Colon (tissue), 2 donors: ENCODE measurements around the gene SERTAD2.

Experiments
- FAIRE-seq: peaks from 2 replicates; lab custom pipeline; 2012; peaks lifted over from hg19 to GRCh38; lab: Jason Lieb, UNC
- donor health status: control.
- donor health status: control.

Gene SERTAD2

GRCh38 chr2:64672708-64673107 is 19.0 kb upstream of the SERTAD2 start:
- FAIRE-seq: no peak

- peak; percentile 45 for FAIRE-seq
Measured at GRCh38 chr2:64670047-64670446, 16.3 kb upstream of the SERTAD2 start.

GRCh38 chr2:64669288-64669687 is 15.6 kb upstream of the SERTAD2 start:
- FAIRE-seq: no peak

GRCh38 chr2:64668542-64668941 is 14.8 kb upstream of the SERTAD2 start:
- FAIRE-seq: no peak

GRCh38 chr2:64667535-64667934 is 13.8 kb upstream of the SERTAD2 start:
- FAIRE-seq: no peak

GRCh38 chr2:64666810-64667438 is 13.2 kb upstream of the SERTAD2 start:
- no peak for FAIRE-seq

GRCh38 chr2:64665709-64666108 is 12.0 kb upstream of the SERTAD2 start:
- FAIRE-seq: no peak

- no peak for FAIRE-seq
Measured at GRCh38 chr2:64663402-64663801, 9.7 kb upstream of the SERTAD2 start.

- FAIRE-seq: no peak
Measured at GRCh38 chr2:64661741-64662169, 8.0 kb upstream of the SERTAD2 start.

GRCh38 chr2:64659252-64659651 is 5.5 kb upstream of the SERTAD2 start:
- no peak for FAIRE-seq

- no peak for FAIRE-seq
Measured at GRCh38 chr2:64658269-64658668, 4.6 kb upstream of the SERTAD2 start.

- FAIRE-seq: no peak
Measured at GRCh38 chr2:64657411-64657810, 3.7 kb upstream of the SERTAD2 start.

GRCh38 chr2:64656379-64656778 is 2.7 kb upstream of the SERTAD2 start:
- FAIRE-seq: no peak

- FAIRE-seq: no peak
Measured at GRCh38 chr2:64655873-64656272, 2.2 kb upstream of the SERTAD2 start.

- FAIRE-seq: no peak
Measured at GRCh38 chr2:64655018-64655664, 1.4 kb upstream of the SERTAD2 start.

GRCh38 chr2:64654063-64654811 is 524 bp upstream of the SERTAD2 start:
- FAIRE-seq: no peak

- no peak for FAIRE-seq
Measured at GRCh38 chr2:64652231-64653108, 1.2 kb downstream of the SERTAD2 start.

- no peak for FAIRE-seq
Measured at GRCh38 chr2:64651590-64651989, 2.1 kb downstream of the SERTAD2 start.

GRCh38 chr2:64650722-64651338 is 2.9 kb downstream of the SERTAD2 start:
- FAIRE-seq: no peak

- no peak for FAIRE-seq
Measured at GRCh38 chr2:64650296-64650695, 3.4 kb downstream of the SERTAD2 start.

- FAIRE-seq: no peak
Measured at GRCh38 chr2:64649626-64650025, 4.1 kb downstream of the SERTAD2 start.

- no peak for FAIRE-seq
Measured at GRCh38 chr2:64649013-64649484, 4.7 kb downstream of the SERTAD2 start.
